Panc1 (cell line): Measurements from ENCODE around the gene RIMBP2.

ENCODE experiments used
- CTCF ChIP-seq: fragments of 450-650 bp; IDR thresholded peaks from 2 replicates; pipeline ENCODE4 v1.5.1; 2017; ENCODE audit warnings: mild to moderate bottlenecking
- POLR2AphosphoS5 ChIP-seq: IDR thresholded peaks from 2 replicates; pipeline ENCODE4 v1.6.1; 2012; ENCODE audit warnings: mild to moderate bottlenecking, low read depth, low read length, moderate library complexity

GRCh38 chr12:130371296-130371695 lies 344.8 kb downstream of the RIMBP2 start:
- TF ChIP-seq CTCF (no peak), POLR2AphosphoS5 (no peak)
